Measurements from ENCODE around the gene TAAR2.
"Not testable (repeated sequence)": the region's sequence is repeated elsewhere in the genome, so short reads cannot be mapped to it uniquely, and the experiment has no call there.

TAAR2 gene

DNA sequence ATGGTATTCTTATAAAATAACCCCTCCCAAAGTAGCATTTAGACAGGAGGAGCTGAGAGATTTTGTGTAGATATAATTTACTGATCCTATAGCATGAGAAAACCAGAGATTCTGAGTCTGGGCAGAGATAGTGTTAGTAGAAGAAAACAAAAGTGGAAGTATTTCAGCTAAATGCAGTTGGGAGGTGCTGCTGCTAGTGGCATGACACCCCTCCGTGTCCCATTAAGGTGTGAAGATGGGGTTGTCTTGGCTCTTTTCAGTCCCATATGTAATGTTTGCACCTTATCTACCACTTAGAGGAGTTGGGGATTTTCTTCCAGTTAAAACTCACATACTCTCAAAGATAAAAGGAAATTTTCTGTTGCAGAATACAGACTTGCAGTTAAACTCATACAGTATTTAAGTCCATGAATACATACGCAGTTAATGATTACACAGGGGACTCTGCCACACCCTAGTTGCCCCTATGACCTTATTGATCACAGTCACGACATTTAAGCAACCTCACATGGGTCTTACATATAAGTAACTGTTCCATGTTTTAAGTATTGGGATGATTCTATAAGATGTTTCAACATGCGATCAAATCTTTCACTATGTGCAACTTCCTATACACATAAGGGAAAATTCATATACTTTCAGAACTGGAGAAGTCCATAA lies 11.5 kb downstream of the TAAR2 start:
- no peak for DNase-seq

DNA sequence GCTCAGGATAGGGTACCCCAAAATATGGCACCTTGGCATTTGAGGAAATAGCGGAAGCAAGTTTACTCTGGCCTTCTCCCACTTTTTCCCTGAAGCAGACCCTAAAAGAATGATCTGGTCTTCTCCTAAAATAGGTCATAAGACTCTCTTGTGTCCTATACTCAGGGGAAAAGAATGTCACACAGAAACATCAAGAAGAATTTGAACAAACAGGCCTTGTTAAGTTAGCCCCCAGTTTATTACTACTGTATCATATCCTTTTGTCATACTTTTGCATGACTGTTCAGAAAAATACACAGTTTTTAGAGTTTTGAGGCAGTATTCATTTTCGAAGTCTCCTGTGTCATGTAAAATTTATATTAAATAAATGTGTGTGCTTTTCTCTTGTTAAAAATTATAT lies 12.5 kb downstream of the TAAR2 start:
- no peak for DNase-seq

DNA sequence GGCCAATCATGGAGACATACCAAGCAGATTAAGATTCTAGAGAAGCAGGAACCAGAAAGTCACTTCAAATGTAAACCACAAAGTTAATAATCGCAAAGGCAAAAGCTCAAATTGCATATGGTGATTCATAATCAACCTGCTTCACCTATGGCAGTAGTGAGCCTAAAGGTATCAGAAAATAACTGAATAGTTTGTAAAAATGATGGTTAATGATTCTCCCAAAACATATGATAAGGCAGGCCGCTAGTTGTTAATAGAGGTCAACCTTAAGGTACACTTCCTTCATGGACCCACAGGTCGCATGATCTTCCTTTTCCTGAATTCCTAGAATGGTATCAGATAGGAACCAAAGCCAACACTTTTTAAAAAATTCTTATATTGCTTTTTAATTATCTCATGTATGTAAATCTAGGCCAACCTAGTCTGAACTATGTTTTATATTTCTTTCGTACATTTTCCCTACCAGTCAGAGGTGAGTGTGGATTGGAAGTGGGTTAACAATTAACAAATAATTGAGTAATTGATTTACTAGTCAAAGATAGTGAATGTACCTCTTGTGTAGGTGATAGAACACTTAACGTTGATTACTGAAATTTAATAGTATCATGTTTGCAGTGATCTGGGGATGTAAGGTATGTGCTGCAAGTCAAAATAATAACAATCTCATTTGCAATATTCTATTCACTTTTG lies 16.4 kb downstream of the TAAR2 start:
- no peak for DNase-seq

DNA sequence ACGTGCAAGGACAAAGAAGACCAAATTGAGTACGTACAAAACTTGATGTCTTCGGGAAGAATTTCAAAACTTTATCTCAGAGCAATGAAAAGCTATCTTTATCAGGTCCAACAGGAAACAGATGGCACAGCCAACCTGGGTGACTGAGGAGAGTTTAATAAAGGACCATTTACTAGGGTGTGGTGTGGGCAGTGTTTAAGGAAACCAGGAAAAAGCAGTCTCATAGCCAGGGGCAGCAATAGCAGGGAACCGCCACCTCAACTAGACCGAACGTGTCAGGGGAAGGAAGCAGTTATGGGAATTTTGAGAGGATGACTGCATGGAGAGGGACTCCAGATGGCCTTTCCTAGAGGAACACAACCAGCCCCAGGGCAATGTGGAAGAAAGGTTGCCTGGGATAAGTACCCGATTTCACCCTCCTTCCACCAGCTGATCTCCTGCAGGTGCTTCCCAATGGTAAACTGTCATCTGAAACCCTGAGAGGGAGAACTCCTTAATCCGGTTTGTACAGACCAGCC lies 19.4 kb downstream of the TAAR2 start:
- no peak for DNase-seq

DNA sequence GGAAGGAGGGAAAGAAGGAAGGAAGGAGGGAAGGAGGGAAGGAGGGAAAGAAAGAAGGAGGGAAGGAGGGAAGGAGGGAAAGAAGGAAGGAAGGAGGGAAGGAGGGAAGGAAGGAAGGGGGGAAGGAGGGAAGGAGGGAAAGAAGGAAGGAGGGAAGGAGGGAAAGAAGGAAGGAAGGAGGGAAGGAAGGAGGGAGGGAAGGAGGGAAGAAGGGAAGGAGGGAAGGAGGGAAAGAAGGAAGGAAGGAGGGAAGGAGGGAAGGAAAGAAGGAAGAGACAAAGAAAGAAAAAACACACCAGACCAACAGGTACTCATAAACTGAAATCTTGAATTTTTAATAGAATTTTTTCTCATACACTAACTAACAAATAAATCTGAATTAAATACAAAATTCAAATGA lies 23.2 kb downstream of the TAAR2 start:
- not testable (repeated sequence) for DNase-seq

DNA sequence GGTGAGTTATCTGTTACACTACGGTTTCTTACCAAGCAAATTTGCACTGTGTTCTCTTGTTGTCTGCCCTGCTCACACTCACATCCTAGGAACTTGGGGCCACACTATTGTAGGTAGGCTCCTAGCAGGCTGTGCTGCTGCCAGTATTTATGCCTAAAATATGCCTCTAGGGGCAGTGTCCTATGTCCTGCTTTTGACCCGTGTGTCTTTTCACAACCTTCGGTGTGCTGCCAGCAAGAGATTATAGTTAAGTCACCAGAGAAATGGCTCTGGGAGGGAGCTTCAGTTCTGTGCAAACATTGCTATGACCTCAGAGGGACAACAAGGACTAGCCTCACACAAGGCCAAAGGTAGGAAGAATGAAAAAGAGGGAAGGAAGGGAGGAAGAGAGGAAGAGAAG lies 25.6 kb downstream of the TAAR2 start:
- DNase-seq = no peak

DNA sequence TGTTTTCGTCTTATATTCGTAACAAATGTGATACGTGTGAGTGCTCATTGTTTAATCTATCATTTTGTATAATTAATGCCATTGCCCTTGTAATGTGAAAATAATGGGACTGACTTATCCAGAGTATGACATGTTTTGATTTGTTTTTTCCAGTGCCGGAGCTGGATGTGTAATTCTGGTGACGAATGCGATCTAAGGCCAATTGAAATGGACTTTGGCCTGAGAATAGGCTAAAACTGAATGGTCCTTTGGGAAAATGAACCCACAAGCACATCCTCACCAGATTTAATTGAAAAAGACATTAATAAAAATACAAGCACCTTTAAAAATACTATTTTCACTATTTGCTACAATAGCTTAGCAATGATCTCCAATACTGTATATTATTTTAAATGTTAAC lies 27.9 kb downstream of the TAAR2 start:
- no peak for DNase-seq

DNA sequence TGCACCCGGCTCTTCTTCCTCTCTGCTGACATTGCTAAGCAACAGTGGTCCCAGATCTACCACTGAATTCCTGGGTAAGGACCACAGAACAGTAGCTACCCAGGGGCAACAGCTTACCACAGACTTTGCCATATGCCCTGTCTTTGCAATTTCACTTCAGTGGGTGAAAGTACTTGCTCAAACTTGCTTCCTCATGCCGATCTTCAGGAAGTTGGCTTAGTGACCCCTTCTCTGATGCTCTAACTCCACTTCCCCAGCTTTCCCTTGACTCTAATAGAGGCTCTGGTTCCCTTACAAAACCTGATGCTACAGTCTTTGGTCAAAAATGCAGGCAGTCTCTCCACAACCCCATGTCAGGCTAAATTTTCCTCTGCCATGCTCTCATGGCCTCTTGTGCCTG lies 31.2 kb downstream of the TAAR2 start:
- no peak for DNase-seq

DNA sequence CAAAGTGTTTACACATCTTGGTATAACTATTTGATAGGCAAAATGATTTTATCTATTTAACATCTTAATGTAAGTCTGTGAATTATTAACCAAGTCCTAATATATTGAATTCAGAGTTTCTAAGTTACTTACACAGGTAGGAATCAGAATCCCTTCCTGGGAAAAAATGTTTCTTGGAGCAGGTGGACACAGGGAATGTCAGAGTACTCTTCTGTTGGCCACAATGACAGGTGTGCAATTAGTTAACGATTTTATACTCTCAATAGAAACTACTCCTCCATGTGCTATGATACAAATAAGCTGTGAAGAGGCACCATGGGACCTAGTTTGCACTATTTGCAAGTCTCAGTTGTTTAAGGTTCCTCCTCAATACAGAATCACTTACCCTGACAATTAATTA lies 33.7 kb downstream of the TAAR2 start:
- no peak for DNase-seq

DNA sequence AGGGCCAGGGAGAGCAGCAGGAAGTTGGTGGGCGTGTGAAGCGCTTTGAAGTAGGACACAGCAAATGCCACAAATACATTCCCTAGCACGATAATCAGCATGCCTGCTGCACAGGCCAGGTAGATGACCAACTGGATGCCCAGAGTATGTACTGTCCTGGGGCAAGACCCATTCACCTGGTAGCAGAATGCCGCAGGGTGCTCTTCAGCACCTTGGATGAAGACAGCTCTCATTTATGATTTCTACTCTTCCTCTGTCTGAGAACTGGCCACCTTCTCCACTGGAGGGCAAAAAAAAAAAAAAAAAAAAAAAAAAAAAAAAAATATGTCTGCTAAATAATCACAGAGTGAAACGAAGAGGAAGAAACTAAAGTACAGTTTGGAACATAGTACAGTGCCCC lies 34.6 kb downstream of the TAAR2 start, which contains the start of gene TAAR5:
TAAR5 (minus strand) TSS at position 288 of the 400 bp plus-strand sequence; CDS start at position 233, 55 bp downstream.
- DNase-seq = no peak

DNA sequence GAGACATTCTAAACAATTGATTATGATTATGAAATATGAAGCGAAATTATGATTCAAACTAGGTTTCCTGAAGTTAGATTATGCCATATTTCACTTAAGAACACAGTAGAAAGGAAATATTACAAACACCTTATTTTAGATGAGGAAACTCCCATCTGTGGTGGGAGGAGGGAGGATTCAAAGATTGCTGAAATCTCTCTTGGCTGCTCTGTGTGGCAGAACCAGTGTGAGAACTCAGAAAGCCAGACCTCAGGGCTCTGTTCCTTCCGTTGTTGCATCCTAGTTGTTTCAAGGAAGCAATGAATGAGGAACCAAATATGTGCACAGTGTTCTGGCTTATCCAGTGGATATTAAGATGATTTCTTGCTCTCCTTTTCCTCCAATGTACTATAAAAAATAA lies 36.7 kb downstream of the TAAR2 start:
- DNase-seq = no peak

DNA sequence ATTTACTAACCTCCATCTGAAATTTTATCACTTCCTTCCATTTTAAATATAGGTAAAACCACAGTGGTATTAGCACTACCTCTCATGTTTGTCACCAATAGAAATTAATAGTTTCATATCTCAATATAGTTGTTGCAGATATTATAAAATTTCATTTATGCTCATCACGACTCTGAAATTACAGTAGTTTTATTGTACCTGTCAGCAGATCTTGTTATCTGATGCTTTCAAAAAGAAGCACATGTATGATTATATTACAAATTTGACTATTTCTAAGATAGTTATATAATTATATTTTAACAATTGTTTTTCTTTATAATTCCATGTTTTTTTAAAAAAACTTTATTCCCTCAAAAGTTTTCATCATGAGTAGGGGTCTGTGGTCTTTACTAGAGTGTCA lies 39.4 kb downstream of the TAAR2 start:
- DNase-seq = no peak

DNA sequence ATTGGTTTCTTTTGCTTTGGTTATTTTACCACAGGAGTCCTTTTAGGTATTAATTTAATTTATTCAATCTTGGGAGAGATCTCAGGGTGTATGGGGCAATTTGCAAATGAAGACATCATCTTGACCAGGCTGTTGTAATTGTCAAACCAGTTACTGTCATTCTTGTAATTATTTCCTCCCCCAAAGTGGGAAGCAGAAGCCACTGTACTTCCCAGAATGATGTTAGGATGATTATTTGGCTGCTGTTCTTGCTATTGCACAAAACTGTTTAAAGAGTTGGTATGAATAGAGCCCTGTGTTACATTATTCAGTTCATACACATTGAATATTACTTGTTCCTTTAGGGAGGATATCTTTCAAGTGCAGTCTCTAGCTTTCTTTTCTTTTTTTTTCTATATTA lies 52.3 kb downstream of the TAAR2 start:
- DNase-seq = no peak

DNA sequence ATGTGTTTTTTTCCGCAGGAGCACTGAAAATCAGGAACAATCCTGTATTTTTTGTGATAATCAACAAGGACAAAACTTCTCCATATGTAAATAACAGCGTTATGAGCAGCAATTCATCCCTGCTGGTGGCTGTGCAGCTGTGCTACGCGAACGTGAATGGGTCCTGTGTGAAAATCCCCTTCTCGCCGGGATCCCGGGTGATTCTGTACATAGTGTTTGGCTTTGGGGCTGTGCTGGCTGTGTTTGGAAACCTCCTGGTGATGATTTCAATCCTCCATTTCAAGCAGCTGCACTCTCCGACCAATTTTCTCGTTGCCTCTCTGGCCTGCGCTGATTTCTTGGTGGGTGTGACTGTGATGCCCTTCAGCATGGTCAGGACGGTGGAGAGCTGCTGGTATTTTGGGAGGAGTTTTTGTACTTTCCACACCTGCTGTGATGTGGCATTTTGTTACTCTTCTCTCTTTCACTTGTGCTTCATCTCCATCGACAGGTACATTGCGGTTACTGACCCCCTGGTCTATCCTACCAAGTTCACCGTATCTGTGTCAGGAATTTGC lies 53.8 kb downstream of the TAAR2 start, which contains the start of gene TAAR6:
TAAR6 (plus strand) TSS at position 102 of the 557 bp plus-strand sequence; CDS start at position 102, 0 bp downstream.
- DNase-seq = no peak

DNA sequence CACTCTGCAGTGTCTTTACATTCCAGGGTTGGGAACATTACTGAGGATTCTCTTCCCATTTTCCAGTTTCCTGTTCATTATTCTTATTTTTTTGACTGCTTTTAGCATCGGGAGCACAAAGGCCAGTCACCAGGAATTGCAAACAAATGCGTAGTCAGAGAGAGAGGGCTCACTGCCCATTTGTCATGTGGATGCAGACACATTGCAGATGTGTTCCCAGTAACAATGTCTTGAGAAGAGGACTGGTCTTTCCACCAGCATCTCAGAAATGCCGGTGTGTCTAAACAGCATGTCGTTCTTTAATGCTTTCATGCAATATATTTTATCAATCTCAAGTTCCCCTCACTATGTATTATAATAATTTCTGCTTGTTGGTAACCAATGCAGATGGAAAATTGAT lies 54.9 kb downstream of the TAAR2 start:
- no peak for DNase-seq

DNA sequence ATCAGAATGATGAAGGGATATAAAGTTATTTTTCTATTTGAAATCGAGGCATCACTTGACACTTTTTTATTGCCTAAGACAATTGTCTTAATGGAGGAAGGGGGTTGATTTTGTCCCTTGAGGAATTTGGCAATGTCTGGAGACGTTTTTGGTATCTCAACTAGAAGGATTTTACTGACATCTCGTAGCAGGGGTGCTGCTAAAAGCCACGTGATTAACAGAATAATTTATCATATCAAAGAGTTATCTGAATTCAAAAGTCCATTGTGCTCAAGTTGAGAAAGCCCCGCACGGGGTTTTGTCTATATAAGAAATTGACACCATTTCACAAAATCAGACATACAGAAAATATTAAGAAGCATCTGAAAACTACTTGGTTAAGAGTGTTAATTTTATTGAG lies 55.5 kb downstream of the TAAR2 start:
- no peak for DNase-seq

DNA sequence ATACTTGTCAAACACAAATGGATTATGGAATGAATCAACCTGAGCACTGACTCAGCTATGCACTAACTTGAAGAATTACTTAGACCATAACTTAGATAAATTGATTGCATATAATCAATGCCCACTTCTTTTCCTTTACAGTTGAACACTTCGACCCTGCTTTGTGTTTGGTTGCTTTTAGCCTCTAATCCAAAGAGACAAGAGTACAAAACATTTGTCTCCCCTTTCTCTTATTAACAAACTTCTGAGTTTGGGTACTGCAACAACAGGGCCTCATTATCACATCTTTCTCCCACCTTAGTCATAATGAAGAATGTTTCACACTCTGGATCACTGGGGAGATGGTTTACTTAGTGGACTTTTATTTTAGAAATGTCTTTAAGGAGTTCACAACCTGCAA lies 56.5 kb downstream of the TAAR2 start:
- DNase-seq = no peak

All from COR-L47 (cell line).